ENCODE data around the gene TNFRSF8.

The TNFRSF8 gene

DNA sequence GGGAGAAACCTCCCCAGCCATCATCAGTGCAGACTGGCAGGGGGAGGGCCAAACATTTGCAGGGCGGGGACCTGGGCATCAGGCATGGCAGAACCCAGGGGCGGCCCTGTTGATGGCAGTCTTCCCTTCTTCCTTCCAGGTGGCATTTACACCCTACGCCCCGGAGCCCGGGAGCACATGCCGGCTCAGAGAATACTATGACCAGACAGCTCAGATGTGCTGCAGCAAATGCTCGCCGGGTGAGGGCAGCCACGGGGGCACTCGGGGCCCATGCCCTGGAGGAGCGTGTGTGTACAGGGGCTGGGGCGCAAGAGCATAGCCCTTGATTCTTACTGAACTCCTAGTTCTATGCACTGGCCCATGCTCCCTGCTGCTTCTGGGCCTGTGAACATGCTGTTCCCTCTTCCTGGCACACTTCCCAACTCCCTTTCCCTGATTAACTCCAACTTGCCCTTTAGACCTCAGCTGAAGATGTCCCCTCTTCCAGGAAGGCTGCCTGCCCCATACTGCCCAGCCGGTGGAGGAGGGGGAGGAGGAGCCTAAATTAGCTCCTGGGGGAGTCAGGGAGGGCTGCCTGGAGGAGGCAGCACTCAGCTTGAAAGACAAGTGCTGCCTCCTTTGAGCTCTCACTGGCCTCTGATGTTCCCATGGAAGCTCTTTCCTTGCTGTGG is 125.7 kb downstream of the TNFRSF8 start:
- DNase-seq (ENCODE audit: insufficient read length, low spot score) = no peak
- TF ChIP-seq, protein P1, sequence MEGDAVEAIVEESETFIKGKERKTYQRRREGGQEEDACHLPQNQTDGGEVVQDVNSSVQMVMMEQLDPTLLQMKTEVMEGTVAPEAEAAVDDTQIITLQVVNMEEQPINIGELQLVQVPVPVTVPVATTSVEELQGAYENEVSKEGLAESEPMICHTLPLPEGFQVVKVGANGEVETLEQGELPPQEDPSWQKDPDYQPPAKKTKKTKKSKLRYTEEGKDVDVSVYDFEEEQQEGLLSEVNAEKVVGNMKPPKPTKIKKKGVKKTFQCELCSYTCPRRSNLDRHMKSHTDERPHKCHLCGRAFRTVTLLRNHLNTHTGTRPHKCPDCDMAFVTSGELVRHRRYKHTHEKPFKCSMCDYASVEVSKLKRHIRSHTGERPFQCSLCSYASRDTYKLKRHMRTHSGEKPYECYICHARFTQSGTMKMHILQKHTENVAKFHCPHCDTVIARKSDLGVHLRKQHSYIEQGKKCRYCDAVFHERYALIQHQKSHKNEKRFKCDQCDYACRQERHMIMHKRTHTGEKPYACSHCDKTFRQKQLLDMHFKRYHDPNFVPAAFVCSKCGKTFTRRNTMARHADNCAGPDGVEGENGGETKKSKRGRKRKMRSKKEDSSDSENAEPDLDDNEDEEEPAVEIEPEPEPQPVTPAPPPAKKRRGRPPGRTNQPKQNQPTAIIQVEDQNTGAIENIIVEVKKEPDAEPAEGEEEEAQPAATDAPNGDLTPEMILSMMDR (IDR thresholded peaks at IDR 0.05; ENCODE audit: insufficient read depth, missing control alignments) = no peak
- no peak for FAIRE-seq

DNA sequence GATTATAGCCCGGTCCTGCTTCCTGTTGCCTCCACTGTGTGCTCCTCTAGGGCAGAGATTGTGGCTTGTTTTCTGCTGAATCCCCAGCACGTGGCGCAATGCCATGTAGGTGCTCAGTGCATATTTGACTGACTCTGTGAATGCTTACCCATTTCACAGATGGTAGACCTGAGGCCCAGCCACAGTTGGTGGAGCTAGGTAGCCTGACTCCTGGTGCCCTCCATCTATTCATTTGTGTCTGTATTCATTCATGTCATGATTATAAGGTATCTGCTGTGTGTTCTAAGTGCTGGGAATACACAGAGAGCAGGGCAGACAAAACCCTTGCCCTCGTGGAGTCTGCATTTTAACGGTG is 126.2 kb downstream of the TNFRSF8 start:
- DNase-seq (ENCODE audit: insufficient read length, low spot score) (no peak), FAIRE-seq (no peak)
- TF ChIP-seq, protein P1 (IDR thresholded peaks at IDR 0.05; ENCODE audit: insufficient read depth, missing control alignments) = no peak

DNA sequence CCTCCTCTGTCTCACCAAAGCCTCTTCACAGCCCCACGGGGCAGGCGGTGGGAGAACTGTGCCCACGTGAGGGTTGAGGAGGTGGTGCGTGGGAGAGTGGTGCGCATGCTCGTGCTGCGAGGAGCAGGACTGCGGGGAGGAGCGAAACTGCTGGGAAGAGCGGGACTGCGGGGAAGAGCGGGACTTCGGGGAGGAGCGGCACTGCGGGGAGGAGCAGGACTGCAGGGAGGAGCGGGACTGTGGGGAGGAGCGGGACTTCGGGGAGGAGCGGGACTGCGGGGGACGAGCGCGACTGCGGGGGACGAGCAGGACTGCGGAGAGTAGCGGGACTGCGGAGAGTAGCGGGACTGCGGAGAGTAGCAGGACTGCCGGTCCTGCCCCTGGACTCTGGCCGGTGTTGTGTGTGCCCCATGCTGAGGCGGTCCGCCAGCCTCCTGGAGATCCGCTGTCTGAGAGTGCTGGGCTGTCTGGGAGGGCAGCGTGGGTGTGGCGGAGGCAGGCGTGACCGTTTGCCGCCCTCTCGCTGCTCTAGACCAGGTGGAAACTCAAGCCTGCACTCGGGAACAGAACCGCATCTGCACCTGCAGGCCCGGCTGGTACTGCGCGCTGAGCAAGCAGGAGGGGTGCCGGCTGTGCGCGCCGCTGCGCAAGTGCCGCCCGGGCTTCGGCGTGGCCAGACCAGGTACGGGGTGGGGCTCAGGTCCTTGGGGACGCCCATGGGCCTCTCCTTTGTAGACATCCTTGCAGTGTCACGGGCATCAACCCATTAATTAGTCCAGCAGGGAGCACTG is 128.3 kb downstream of the TNFRSF8 start:
- no peak for DNase-seq (ENCODE audit: insufficient read length, low spot score)
- no peak for FAIRE-seq
- TF ChIP-seq, protein P1 (IDR thresholded peaks at IDR 0.05; ENCODE audit: insufficient read depth, missing control alignments) = no peak

Data from D721Med (cell line).